Lower lobe of right lung (tissue), 2 donors: ENCODE data around the gene NUFIP1. TPM values are rescaled to one million over a fixed set of nuclear protein-coding genes. Genes with fewer than 3 reads are reported as not detected.
A peak's percentile ranks its signal among the peaks of the same experiment; 100 is the strongest.
"Not testable (repeated sequence)": the region's sequence is repeated elsewhere in the genome, so short reads cannot be mapped to it uniquely, and the experiment has no call there.

Source experiments
- ATAC-seq, 2 donors: fragments of 200-7000 bp; cut with Tn5 transposase; one replicate each; pipeline ENCODE4 v1.9.1; 2020 to 2022; ENCODE audit warnings: mild to moderate bottlenecking in 2 of 2, moderate library complexity in 2 of 2
- DNase-seq: peaks from one replicate; pipeline ENCODE4 v3.0.0-alpha.2; 2020
- H3K27ac ChIP-seq: fragments of 200-600 bp; one replicate; pipeline ENCODE4 v1.8.0; 2022
- H3K27me3 ChIP-seq: fragments of 200-600 bp; one replicate; pipeline ENCODE4 v1.8.0; 2022; ENCODE audit warnings: low read depth
- H3K36me3 ChIP-seq: fragments of 200-600 bp; one replicate; pipeline ENCODE4 v1.8.0; 2022; ENCODE audit warnings: mild to moderate bottlenecking
- H3K4me1 ChIP-seq: fragments of 200-600 bp; one replicate; pipeline ENCODE4 v1.8.0; 2022
- H3K4me3 ChIP-seq: fragments of 200-600 bp; one replicate; pipeline ENCODE4 v1.8.0; 2022; ENCODE audit warnings: mild to moderate bottlenecking
- H3K9me3 ChIP-seq: fragments of 200-600 bp; one replicate; pipeline ENCODE4 v1.8.0; 2022
- CTCF ChIP-seq: fragments of 200-600 bp; IDR thresholded peaks from one replicate; pipeline ENCODE4 v1.8.0; 2022; ENCODE audit warnings: antibody characterized with exemption, mild to moderate bottlenecking
- intact Hi-C: fragments of 100-400 bp; cut with DNase I; formaldehyde crosslinking; loops from one replicate; pipeline ENCODE4 v1.11.0; 2022
- total RNA-seq: library from RNA; stranded (reverse); fragmentation: NEBNext Ultra II Directional; extraction: Animal tissue kit (Norgen Biotek cat#: 25700); gene quantifications from one replicate; pipeline ENCODE4 v1.2.1, GENCODE V29; 2021
- donor health status: DM: no; HTN: yes; CAD: no; lungs with severe emphysema.

Gene NUFIP1
- total RNA-seq, 1 donor from 2014 or later, result 3.8 TPM

- Histone ChIP-seq H3K36me3 (peaks cover 16% of the 10 kb centered on the region), H3K9me3 (no peaks in the 10 kb centered on the region), H3K4me3 (no peak overlapping the region), H3K27ac (no peak overlapping the region), H3K4me1 (no peaks in the 10 kb centered on the region), H3K27me3 (no peaks in the 10 kb centered on the region)
- TF ChIP-seq CTCF, result no peak
- intact Hi-C loops, result no loop called here
- DNase-seq (no peak), ATAC-seq (no peak)
These were observed 35.0 kb downstream of the NUFIP1 start for GRCh38 chr13:44954224-44954623.

GRCh38 chr13:44952671-44953070, 36.6 kb downstream of the NUFIP1 start:
- ATAC-seq, result no peak
- intact Hi-C loops, result no loop called here
- TF ChIP-seq CTCF, result no peak

GRCh38 chr13:44951184-44951583, 38.1 kb downstream of the NUFIP1 start:
- intact Hi-C loops, result no loop called here
- ATAC-seq, result no peak
- no peak for TF ChIP-seq CTCF
- Histone ChIP-seq H3K36me3 (no peaks in the 10 kb centered on the region), H3K27me3 (no peaks in the 10 kb centered on the region), H3K4me1 (no peaks in the 10 kb centered on the region), H3K9me3 (no peaks in the 10 kb centered on the region), H3K27ac (no peak overlapping the region), H3K4me3 (no peak overlapping the region)
- DNase-seq, result no peak

More at GRCh38 chr13:44952671-44953070, 36.6 kb downstream of the NUFIP1 start:
- Histone ChIP-seq H3K27ac (no peak overlapping the region), H3K4me3 (no peak overlapping the region), H3K9me3 (no peaks in the 10 kb centered on the region), H3K36me3 (peaks cover under 1% of the 10 kb centered on the region), H3K4me1 (no peaks in the 10 kb centered on the region), H3K27me3 (no peaks in the 10 kb centered on the region)
- no peak for DNase-seq

GRCh38 chr13:44943411-44943810, 45.9 kb downstream of the NUFIP1 start:
- H3K27me3 ChIP-seq, DNase-seq, H3K27ac ChIP-seq, H3K4me1 ChIP-seq, H3K4me3 ChIP-seq, intact Hi-C loops, H3K9me3 ChIP-seq: not testable (repeated sequence)
- peaks cover 14% of the 10 kb centered on the region for H3K36me3 ChIP-seq
- peak in 1 of 2 donors; percentile 54 for ATAC-seq

- no peak for TF ChIP-seq CTCF
- ATAC-seq, result no peak
- intact Hi-C loops, result no loop called here
- Histone ChIP-seq H3K4me1 (no peaks in the 10 kb centered on the region), H3K27me3 (no peaks in the 10 kb centered on the region), H3K27ac (no peak overlapping the region), H3K9me3 (no peaks in the 10 kb centered on the region), H3K36me3 (peaks cover 14% of the 10 kb centered on the region), H3K4me3 (no peak overlapping the region)
- no peak for DNase-seq
These were observed 50.4 kb downstream of the NUFIP1 start for GRCh38 chr13:44938854-44939253.

- no peak for DNase-seq
- intact Hi-C loops, result no loop called here
These were observed 53.0 kb downstream of the NUFIP1 start for GRCh38 chr13:44936246-44936645.

More at GRCh38 chr13:44936246-44936645, 53.0 kb downstream of the NUFIP1 start:
- Histone ChIP-seq H3K4me1 (peaks cover 9% of the 10 kb centered on the region), H3K27ac (no peak overlapping the region), H3K27me3 (no peaks in the 10 kb centered on the region), H3K9me3 (no peaks in the 10 kb centered on the region), H3K4me3 (no peak overlapping the region), H3K36me3 (peaks cover 4% of the 10 kb centered on the region)
- no peak for ATAC-seq
- TF ChIP-seq CTCF, result no peak
